NCI-H460 (cell line): ENCODE results near the gene BCL11A. TPM values are rescaled to one million over a fixed set of nuclear protein-coding genes. Genes with fewer than 3 reads are reported as not detected.

Experiments used
- DNase-seq: peaks from one replicate; pipeline ENCODE4 v3.0.0-alpha.2; 2016; ENCODE audit warnings: low read depth; ENCODE audit errors: extremely low read depth
- total RNA-seq: library from RNA; depleted of rRNA; stranded (reverse); fragments of >200 nt; shearing (Covaris generic); gene quantifications from 2 replicates; pipeline ENCODE4 v1.2.3, GENCODE V29; 2014

The BCL11A gene
- total RNA-seq, 1 experiment from 2014 or later = 2.1 TPM

DNA sequence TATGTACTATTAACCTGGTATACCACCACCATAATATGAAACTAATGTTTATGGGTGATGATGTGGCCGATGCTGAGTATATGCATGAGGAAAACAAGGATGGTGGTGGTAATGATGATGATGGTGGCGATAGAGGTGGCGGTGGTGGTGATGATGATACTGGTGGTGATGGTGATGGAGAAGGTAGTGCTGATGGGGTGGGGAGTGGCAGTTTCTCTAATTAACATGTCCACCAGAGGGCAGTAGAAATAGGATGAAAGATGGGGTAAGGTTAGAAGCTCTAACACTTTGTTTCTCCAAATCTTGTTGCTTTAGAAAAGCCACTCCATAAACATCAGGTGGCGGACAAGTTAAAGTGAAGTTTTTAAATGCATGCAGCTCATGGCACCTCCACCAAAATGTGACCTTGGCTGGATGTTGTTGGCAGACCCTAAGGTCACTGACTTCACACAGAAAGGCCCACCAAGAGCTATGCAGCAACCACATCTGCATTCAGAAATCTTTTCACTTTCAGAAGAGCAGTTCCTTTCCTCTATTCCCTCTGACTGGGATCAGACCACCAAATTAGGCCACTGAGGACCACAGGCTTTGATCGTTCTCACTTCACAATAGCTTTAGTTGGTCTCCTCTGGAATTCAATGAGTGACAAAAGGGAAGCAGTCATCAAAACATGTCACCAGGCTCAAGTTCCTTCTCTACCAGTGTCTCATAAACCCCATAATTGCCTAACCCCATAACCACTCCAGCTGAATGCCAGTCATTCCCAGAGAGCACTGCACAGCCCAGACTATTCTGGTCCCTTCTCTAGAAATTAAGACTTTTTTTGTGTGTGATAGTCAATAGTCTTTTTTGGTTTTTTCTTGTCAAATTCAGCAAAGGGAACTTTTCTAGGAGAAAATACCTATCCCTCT, 7.5 kb upstream of the BCL11A start:
- DNase-seq = no peak

DNA sequence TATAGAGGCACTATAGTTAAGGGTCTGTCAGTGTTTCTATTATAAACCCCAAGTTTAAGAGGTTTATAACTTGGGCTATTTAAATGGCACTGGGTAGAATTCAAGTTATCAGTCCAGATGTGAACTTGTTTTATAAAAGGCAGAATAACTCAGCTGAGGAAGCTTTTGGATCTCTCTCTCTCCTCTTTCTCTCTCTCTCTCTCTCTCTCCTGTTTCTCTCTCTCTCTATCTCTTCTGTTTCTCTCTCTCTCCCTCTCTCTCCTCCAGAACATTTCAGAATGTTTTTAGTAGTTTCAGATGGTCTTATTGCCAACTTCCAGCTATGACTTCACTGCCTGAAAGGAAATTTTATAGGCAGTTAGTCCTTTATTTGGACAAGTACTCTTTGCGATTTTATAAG, 6.4 kb upstream of the BCL11A start:
- DNase-seq = no peak

DNA sequence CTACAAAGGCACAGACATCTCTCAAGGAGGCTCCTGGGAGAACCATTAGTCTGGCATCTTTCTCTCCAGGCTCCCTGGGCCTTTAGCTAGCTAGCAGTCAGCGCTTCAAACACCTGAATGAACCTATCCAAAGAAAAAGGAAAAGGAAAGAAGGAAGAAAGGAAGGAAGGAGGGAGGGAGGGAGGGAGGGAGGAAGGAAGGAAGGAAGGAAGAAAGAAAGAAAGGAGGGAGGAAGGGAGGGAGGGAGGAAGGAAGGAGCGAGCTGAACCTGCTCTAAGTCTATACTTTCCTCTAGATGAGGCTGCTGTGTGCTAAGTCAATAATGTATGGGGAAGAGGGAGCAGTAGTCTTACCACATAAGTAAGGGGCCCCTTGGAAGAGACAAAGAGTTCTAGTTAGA, 5.1 kb upstream of the BCL11A start:
- DNase-seq = no peak

DNA sequence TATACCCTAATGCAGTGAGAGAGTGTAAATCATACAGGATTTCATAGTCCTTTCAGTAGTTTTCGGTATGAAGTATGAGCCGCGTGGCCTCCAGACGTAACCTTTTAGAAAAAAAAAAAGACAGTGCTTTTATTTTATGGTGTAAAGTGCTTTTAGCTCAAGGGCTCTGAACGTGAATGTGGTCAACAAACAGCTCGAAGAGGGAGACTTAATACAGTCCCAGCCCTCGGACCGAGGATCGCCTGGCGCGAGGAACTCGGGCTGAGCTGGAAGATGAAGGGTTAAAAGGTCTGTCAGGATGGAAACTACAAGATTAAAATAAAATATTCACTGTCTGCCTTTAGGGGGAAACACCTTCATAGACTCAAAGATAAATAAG, 4.0 kb upstream of the BCL11A start:
- no peak for DNase-seq

DNA sequence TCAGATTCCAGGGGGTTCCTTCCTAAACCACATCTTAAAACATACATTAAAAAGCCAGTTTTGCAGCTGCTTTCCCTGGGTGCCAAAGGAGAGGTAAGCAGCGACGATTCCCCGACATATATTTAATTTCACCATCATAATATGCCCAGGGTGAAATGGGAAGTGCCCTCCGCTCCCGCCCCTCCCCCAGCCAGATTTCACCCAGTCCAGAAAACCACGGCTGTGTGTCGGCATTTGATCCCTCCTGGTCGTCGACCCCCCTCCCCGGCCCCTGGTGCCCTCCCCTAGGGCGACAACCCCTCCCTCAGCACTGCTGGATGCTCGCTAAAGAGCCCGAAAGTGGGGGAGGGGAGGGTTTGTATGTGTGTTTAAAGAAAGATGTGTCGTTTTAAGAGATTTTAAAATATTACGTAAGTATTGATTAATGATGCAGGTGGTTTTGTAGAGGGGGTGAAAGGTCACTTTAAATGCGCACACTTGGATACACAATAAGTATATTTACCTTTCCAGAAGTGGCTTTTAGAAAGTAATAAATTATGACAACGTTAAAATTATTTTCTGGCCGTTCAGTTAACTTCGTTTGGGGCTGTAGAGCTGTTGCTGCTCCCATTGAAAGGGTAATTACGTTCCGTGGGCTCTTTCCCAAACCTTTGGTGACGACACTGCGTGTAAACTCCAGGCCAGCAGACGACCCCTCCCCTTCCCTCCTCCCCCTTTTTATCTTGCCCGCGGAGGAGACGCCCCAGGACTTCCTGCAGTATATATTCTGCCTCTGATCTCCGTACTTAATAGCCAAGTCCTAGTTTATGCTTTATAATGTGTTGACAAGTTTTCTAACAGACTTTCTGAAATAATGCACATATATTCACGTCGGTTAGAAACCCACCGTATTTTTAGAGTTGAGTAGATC, 3.4 kb upstream of the BCL11A start:
- no peak for DNase-seq

DNA sequence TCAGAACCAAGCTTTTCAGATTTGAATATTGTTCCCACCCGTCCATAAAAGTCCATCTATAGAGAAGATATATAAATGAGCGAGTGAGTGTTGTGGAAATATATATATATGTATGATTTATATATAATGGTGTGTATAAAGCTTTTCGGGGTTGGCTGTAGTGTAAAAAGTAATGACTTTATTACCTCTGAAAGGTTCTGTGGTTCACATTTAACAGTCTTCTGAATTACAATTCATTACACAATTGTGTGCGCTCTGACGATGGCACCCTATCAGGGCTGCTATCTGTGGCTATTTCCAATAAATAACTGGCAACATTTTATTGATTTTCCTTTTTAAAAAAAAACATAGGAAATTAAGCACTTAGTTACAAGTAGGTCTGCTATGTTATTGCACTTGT, 2.7 kb upstream of the BCL11A start:
- DNase-seq = no peak

DNA sequence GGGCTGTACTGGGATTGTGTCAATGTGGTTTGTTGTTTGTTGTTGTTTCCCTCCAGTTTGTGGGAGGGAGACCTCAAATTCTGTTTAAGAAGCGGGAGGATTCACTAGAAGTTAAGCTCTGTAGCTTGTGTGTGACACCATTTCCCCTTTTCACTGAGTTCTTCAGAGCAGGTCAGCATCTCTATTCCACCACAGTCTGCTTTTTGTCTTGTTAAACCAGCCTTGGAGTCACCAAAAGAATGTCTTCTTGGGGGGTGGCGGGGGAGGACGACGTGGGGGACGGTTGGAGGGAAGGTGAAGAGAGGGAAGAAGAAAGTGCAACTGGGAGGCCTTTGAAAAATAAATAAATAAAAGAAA, 2.3 kb upstream of the BCL11A start:
- DNase-seq = no peak

DNA sequence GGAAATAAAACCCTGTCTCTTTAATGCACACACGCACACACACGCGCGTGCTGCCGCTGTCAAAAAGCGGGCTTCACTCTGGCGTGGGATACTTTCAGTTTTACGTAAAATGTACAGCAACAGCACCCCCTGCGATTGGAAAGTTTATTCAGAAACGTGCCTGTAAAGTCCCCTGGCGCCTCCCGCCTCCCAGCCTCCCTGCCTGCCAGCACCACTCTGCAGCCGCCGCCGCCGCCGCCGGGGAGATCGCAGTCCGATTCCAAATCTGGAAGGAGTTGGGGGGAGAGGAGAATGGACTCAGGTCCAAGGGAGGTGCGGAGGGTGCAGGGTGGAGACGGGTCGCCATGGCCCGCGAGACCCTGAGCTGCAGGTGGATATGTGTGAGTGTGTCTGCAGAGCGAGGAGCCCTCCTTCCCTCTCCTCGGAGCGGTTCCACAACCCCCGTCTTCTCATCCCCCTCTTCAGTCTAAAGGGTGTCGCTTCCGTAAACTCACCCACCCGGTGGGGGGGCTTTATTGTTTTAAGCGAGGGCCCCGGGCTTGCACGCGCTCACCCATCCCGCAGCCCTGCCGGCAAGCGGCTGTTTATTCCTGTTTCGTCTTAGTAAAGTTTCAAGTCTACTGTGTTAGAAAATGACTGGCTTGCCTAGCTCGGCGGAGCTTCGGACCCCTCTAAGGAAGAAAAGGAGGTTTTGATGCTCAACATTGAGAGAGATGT, 1.8 kb upstream of the BCL11A start:
- DNase-seq = peak; percentile 38

DNA sequence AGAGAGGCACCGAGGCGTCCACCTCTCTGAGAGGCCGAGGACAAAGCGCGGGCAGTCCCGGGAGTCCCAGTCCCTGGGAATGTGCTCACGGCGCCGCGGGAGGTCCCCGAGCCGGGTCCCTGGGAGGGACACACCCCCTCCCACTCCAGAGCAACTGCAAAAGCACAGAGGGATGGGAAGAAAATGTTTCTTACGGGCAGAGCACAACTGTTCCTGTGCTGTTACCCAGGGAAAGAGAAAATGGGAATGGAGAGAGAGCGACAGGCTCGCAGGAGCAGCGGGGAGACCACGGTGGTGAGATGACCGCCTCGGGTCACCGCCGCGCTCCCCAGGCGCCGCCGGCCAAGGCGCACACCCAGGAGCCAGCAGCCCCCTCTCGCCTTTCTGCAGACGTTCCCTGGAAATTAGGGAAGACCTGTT, 1.2 kb upstream of the BCL11A start:
- no peak for DNase-seq

DNA sequence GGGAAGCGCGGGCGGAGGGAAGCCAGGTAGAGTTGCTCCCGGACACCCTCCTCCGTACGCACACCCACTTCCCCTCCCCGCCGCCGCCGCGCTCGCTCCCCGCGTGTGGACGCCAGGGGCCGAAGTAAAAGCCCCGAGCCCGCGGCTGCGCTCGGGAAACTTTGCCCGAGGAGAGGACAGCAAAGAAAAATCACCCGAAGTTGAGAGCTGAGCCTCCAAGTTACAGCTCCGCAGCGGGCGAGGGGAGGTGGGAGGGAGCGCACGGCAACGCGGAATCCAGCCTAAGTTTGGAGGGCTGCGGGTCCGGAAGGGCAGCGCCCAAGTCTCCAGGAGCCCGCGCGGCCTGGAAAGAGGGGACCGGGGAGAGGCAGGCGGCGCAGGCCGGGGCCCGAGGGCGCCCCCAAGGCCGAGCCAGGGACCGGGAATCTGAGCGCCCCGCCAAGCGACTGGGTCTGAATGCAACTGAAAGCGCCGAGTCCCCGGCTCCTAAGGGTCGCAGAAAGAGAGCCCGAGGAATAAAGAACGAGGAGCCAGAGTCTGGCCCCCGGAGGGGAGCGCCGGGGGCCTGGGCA, 706 bp upstream of the BCL11A start:
- DNase-seq = no peak

DNA sequence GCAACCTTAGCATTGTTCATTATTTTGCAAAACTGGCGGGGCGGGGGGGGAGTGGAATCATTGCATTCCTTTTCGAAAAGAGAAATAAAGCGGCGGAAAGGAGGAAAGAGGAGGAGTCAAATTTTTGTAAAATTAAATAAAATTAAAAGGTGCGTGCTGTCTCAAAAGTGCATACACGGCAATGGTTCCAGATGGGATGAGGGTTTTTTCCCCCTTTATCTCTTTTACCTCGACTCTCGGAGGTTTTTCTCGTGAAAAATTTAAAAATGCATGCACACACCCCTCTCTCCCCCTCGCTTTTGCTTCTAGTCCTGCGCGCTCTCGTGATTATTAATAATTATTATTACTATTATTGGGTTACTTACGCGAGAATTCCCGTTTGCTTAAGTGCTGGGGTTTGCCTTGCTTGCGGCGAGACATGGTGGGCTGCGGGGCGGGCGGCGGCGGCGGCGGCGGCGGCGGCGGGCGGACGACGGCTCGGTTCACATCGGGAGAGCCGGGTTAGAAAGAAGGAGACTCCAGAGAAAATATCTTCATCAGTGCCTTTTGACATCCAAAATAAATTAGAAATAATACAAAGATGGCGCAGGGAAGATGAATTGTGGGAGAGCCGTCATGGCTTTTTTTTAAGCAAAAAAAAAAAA, 481 bp downstream of the BCL11A start:
- DNase-seq = no peak

DNA sequence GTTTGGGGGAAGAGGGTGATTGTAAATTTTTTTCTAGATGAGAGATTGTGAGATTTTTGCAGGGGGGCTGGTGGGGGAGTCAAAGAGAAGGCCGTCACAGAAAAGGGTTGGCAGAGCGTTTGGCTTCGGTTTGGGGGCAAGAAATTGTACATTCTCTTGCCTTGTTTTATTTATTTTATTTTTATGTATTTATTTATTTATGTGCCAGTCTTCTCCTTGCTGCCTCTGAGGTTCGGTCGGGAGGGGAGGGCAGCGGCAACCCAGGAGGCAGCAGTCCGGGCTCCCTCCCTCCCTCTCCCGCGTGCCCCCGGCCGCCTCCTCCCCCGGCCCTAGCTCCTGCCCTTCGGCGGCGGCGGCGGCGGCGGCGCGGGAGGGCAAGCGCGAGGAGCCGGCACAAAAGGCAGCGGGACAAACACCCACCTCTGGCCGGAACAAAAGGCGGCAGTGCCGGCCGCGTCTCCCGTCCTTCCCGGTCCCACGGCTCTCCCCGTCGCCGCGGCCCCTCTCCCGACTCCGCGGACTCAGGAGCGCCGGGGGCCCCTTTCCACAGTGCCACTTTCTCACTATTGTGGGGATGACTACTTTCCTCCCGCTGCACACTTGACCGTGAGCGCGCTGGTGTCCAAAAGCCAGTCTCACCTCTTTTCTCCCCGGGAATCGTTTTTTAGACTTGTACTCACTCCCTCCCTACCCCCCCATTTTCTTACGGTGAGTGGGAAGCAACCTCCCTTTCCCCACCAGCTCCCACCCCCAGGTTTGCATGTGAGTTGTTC, 1.2 kb downstream of the BCL11A start:
- DNase-seq = no peak

DNA sequence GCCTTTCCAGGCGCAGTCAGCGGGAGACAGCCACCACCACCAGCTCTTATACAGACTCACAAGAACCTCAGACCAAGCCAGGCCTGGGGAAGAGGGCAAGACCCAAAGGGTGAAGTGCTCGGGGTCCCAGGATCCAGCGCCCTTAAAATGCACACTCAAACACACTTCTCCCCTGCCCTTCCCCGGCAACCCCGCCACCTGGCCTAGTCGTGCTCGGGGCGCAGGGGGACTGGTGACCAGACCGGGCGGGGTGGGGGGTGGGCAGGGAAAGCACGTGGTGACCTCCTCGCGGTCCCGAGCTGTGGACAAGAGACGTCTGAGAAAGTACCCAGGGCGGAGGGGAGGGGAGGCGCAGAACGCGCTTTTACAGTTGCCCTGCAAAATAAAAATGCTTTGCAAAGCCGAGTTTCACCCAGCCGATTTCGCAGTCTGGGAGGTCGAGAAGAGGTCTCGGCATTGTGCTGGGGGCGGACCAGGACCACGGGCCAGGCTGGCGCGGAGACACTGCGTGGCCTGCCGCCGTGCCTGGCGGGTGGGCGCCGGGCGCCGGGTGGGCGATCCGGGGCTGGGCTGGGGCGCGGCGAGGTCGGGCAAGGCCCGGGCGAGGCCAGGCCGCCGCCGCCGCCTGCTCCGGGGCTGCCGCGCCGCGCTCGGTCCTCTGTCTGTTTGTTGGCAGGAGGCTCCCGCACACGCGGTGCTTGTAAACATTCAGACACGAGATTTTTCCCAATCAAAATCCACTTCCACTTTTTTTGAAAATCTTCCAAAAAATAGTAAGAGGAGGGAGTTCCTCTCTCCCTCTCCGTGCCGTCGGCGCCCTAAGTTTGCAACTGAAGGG, 2.0 kb downstream of the BCL11A start:
- DNase-seq = no peak

DNA sequence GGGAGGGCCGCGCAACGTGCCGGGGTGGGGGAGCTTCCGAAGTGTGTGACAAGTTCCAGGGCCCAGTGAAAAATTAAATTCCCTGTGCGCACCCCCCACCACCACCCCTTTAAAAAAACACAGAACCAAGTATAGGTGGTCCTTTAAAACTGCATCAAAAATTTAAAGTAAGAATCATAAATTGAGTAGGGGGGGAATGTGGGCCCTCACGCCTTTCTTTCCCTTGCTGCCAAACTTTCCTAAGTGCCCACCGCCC, 2.5 kb downstream of the BCL11A start:
- DNase-seq = no peak

DNA sequence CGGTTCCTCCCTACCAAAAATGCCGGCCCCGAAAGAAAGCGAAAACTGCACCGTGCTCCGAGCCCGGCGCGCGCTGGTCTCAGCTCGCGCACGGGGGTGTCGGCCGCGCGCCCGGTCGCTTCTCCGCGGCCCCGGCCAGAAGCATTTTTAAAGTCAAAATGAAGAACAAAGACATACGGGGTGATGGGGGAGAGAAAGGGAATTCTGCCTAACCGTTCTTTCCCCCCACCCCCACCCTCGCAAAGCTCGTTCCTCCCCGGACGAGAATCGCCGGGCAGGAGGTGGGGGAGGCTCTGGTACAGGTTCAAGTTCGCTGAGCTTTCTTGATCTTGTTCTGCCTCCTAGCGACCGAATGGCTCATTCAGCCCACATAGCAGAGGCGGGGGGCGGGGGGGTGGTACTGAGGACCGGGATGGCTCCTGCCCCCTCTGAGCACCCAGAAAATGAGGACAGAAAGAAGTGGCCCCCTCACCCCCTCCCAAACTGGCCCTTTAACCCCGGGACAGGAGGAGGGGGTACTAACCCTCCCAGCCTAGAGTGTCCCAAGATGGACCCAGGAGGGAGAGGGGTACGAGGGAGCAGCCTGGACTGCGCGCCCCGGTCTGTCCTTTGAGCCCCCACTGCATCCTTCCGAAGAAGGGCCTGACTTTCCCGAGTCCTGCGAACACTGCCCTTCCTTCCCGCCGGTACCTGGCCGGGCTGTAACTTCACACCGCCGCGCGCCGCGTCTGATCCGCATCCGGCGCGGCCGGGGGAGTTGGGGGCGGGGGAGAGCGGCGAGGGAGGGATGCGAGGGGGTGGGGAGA, 3.1 kb downstream of the BCL11A start:
- peak; percentile 78 for DNase-seq

DNA sequence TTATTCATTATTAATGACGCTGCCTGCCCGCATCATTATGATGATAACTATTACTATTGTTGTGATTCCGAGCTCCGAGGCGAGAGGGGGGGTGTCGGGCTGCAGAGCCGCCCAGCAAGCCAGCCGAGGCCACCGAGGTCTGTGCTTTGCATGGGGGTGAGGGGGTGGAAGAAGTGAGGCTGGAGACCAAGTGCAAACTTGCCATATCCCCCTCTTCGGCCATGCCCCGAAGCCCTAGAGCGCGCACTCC, 3.6 kb downstream of the BCL11A start:
- DNase-seq = no peak

DNA sequence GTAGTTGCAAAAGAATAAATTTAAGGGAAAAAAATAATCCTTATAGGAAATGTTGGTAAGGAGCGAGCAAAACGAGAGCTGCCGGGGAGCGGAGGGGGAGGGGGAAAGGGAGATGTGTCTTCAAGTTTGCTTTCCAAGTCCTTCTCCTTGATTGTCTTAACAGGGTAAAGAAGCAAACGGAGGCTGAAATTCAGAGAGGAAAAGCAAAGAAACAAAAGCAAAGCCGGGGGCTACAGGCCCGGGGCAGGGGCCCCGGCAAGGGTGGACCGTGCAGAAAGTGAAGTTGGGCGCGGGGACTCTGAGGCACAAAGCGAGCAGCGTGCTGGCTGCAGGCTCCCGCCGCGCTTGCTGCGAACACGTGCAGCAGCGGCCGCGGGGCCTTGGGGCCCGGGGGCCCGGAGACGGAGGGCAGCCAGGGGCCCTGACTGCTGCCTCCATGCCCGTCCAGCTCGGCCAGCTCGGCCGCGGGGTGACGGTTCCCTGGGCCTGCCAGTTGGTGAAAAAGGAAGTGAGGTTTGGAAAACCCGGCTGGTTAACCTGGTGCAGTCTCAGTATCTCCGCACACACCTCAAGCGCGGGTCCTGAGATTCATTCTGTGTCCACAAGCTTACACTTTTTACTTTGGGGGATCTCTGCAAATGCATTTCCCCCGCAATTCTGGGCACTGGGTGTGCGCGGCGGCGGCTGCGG, 4.1 kb downstream of the BCL11A start:
- no peak for DNase-seq

DNA sequence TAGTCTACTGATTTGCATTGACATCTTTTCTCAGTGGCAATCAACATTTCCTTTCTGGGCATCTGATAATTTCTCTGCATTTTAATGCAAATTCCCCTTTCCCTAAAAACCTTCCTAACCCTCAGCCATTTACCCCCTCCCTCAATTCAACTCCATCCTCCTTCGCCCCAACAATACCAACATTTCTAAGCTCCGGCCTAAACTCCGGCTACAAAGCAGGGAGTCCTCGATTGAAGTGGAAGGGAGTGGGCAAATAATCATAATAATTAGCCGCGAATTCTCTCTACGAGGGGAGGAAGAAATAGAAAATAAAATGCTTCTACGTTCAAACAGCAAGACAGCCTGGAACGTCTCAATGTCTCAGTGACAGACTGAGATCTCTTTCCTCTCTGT, 4.6 kb downstream of the BCL11A start:
- no peak for DNase-seq
